Amygdala (tissue), 56 donors: Measurements from ENCODE around the gene TNRC18.
"Not testable (repeated sequence)": the region's sequence is repeated elsewhere in the genome, so short reads cannot be mapped to it uniquely, and the experiment has no call there.

ENCODE experiments used
- DNase-seq, 56 donors: peaks; one replicate each; lab custom pipeline; 2025; lab: John Stamatoyannopoulos, UW

TNRC18 gene, protein sequence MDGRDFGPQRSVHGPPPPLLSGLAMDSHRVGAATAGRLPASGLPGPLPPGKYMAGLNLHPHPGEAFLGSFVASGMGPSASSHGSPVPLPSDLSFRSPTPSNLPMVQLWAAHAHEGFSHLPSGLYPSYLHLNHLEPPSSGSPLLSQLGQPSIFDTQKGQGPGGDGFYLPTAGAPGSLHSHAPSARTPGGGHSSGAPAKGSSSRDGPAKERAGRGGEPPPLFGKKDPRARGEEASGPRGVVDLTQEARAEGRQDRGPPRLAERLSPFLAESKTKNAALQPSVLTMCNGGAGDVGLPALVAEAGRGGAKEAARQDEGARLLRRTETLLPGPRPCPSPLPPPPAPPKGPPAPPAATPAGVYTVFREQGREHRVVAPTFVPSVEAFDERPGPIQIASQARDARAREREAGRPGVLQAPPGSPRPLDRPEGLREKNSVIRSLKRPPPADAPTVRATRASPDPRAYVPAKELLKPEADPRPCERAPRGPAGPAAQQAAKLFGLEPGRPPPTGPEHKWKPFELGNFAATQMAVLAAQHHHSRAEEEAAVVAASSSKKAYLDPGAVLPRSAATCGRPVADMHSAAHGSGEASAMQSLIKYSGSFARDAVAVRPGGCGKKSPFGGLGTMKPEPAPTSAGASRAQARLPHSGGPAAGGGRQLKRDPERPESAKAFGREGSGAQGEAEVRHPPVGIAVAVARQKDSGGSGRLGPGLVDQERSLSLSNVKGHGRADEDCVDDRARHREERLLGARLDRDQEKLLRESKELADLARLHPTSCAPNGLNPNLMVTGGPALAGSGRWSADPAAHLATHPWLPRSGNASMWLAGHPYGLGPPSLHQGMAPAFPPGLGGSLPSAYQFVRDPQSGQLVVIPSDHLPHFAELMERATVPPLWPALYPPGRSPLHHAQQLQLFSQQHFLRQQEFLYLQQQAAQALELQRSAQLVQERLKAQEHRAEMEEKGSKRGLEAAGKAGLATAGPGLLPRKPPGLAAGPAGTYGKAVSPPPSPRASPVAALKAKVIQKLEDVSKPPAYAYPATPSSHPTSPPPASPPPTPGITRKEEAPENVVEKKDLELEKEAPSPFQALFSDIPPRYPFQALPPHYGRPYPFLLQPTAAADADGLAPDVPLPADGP (N-terminal part only)

GRCh38 chr7:5423306-5423975 is at the start of gene TNRC18:
TSS of gene TNRC18 (minus strand) at chr7:5423834. CDS start at chr7:5421246, 2,588 bp downstream.
- peak in 27 of 56 donors; percentile 49 to 84 (median 67) for DNase-seq

- DNase-seq, result no peak
These were observed 49.0 kb upstream of the TNRC18 start for GRCh38 chr7:5472432-5473315.

GRCh38 chr7:5471623-5472022 is 48.0 kb upstream of the TNRC18 start:
- DNase-seq, result not testable (repeated sequence)

GRCh38 chr7:5470816-5471215 is 47.2 kb upstream of the TNRC18 start:
- peak in 14 of 56 donors; percentile 17 to 50 (median 36) for DNase-seq

DNA sequence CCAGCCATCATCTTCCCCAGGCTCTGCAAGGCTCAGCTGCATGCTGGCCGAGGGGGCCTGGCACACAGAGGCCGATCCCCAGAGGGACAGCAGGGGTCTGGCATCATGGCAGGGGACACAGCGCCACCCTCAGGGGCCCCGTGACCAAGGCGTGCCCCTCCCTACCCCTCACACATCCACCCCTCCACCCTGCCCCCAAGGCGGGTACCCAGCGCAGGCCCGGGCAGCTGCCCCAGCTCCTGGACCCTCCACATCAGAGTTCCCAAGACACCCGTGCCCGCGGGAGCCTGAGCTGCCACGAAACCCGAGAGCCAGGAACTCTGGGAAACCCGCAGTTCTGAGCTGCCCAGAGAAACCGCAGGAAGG is 46.5 kb upstream of the TNRC18 start:
- peak in 1 of 56 donors; percentile 23 for DNase-seq

- DNase-seq, result peak in 6 of 56 donors; percentile 21 to 37 (median 26)
These were observed 45.9 kb upstream of the TNRC18 start for GRCh38 chr7:5469375-5470166.

DNA sequence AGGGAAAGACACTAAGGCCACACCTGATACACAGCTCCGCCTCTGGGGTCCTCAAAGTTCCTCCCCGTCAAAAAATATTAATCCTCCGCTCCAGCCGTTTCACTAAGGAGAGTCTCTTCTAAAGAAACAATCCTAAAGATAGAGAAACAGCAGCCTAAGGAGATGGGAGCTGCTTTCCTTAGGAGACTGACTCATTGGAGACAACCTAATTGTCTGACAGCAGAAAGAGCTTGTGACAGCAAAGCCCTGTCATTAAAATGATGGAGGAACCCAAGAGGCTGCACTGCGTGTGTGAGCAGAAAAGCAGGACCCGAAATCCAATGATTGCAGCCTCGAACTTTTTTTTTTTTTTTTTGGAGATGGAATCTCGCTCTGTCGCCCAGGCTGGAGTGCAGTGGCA is 44.0 kb upstream of the TNRC18 start:
- no peak for DNase-seq

DNA sequence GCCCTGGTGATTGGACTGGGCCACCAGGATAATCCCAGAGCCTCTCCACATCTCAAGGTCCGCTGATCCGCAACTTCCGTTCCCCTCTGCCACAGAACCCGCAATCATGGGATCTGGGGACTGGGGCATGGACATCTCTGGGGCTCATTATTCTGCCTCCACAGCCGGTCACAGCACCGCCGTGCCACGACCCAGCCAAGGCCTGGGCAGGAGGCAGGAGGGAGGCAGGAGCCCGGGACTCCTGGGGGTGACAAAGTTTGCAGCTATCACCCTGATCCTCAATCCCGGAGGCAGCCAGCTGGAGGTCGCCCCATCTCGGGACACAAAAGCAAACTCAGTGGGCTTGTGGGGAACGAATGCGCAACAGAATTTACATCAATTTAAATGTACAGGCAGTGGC is 42.9 kb upstream of the TNRC18 start:
- DNase-seq, result no peak

DNA sequence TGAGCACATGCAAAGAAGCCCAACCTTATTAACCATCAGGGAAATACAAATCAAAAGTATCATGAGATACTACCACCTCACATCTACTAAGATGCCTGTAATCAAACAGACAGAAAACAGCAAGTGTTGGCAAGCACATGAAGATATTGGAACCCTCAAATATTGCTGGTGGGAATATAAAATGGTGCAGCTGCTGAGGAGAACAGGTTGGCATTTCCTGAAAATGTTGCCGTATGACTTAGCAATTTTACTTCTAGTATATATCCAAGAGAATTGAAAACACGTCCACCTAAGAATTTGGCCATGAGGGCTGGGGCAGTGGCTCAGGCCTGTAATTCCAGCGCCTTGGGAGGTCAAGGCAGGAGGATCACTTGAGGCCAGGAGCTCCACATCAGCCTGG is 39.4 kb upstream of the TNRC18 start:
- no peak for DNase-seq

DNA sequence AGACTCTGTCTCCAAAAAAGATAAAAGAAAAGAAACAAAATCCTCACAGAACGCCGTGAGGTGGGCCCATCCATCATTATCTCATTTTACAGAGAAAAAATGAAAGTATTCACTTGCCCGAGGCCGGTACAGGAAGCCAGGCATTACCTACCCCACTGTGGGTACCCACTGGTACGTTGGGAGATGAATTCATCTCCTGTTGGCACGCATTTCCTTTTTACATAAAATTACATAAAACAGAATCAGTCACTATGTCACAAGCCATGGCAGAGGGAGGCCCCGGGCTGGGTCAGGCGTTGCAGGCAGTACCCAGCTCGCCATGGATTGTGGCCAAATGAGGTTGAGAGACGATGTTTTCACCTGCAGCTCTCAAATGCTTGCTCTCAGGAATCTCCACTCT is 38.6 kb upstream of the TNRC18 start:
- DNase-seq, result no peak

DNA sequence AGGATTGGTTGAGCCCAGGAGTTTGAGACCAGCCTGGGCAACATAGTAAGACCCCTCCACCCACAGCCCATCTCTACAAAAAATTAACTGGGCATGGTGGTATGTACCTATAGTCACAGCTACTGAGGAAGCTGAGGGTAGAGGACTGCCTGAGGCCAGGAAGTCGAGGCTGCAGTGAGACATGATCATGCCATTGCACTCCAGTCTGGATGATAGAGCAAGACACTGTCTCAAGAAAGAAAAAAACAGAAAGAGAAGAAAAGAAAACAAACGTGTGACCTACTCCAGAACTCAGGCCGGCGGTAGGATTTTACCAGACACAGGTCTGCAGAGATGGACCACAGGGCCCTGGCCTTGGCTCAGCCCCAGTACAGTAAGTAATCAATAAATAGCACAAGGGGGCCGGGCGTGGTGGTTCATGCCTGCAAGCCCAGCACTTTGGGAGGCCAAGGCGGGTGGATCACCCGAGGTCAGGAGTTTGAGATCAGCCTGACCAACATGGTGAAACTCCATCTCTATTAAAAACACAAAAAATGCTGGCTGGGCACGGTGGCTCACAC is 35.4 kb upstream of the TNRC18 start:
- no peak for DNase-seq

- DNase-seq, result no peak
These were observed 33.7 kb upstream of the TNRC18 start for GRCh38 chr7:5457245-5457735.

DNA sequence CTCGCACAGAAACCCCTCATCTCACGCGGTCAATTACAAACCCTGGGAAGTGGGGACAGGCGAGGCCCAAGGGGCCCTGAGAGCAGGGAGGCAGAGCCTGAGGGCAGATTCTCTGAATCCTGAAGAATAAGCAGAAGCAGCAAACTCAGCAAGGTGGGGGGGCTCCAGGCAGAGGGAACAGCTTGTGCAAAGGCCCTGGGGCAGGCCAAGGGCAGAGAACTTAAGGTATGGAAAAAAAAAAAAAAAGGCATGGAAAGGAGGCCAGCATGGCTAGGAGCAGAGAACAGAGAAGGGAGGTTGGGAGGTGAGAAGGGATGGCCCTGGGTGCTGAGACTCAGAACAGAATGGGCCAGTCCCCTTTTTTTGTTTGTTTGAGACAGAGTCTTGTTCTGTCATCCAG is 32.8 kb upstream of the TNRC18 start:
- no peak for DNase-seq

GRCh38 chr7:5455581-5456219 is 32.1 kb upstream of the TNRC18 start:
- no peak for DNase-seq

DNA sequence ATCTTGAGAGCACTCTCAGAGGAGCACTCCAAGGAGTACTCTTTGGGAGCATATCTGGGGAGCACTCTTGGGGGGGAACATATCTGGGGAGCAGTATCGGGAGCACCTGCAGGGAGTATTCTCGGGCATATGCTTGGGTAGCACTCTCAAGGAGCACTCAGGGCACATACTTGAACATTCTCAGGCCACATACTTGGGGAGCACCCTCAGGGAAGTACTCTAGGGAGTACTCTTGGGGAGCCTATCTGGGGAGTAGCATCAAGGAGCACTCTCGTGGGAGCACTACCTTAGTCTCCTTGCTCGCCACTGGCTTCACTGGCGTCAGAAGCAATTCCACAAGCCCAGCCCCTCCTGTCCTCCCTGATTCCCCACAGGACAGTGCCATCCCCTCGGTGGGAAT is 31.5 kb upstream of the TNRC18 start:
- DNase-seq, result no peak

GRCh38 chr7:5454485-5454884 is 30.9 kb upstream of the TNRC18 start:
- DNase-seq, result no peak

DNA sequence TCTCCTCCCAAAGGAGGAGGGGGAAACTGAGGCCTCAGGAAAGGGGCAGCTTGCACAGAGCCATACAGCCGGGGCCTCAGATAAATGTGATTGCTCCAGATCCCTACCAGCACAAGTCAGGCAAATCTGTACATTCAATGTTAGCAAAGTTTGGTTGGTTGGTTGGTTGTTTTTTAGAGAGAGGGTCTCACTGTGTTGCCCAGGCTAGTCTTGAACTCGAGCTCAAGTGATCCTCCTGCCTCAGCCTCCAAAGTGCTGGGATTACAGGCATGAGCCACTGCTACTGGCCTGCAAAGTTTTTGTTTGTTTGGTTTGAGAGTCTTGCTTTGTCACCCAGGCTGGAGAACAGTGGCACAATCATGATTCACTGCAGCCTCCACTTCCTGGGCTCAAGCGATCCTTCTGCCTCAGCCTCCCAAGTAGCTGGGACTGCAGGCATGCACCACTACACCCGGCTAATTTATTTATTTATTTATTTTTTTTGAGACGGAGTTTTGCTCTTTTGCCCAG is 30.0 kb upstream of the TNRC18 start:
- DNase-seq, result no peak
